Neural crest cell (in vitro differentiated cells): ENCODE measurements around the gene PRKG1. TPM values are rescaled to one million over a fixed set of nuclear protein-coding genes. Genes with fewer than 3 reads are reported as not detected.

Experiments
- DNase-seq: peaks from one replicate; pipeline ENCODE4 v3.0.0; 2021; ENCODE audit warnings: low read depth, mixed read lengths, low spot score
- H3K27ac Mint-ChIP-seq: one replicate; pipeline ENCODE4 v1.8.0; 2021; ENCODE audit warnings: mild to moderate bottlenecking, mixed read lengths; ENCODE audit not compliant: unreplicated experiment
- H3K27me3 Mint-ChIP-seq: 2 replicates; pipeline ENCODE4 v1.8.0; 2021; ENCODE audit warnings: low read depth, mild to moderate bottlenecking, mixed read lengths
- H3K36me3 Mint-ChIP-seq: 2 replicates; pipeline ENCODE4 v1.8.0; 2021; ENCODE audit warnings: low read depth, mild to moderate bottlenecking, mixed read lengths
- H3K4me1 Mint-ChIP-seq: 2 replicates; pipeline ENCODE4 v1.8.0; 2021; ENCODE audit warnings: mixed read lengths
- H3K4me3 Mint-ChIP-seq: one replicate; pipeline ENCODE4 v1.8.0; 2021; ENCODE audit warnings: mild to moderate bottlenecking, mixed read lengths
- H3K9me3 Mint-ChIP-seq: 2 replicates; pipeline ENCODE4 v1.8.0; 2021; ENCODE audit warnings: mixed read lengths
- CTCF ChIP-seq: fragments of 200-600 bp; sonication (generic); conservative IDR thresholded peaks from 2 replicates; pipeline ENCODE4 v1.5.0; 2021; ENCODE audit warnings: antibody characterized with exemption, mild to moderate bottlenecking
- total RNA-seq: library from RNA; stranded (reverse); gene quantifications from 2 replicates; pipeline ENCODE4 v1.2.1, GENCODE V29; 2021

PRKG1 gene
- total RNA-seq, 1 donor from 2014 or later = 4.4 TPM

- peak overlapping the region; percentile 15 for H3K27ac Mint-ChIP-seq
- TF ChIP-seq CTCF = no peak
- no peaks in the 10 kb centered on the region for H3K27me3 Mint-ChIP-seq
- no peaks in the 10 kb centered on the region for H3K9me3 Mint-ChIP-seq
- no peak overlapping the region for H3K4me3 Mint-ChIP-seq
- DNase-seq = no peak
- peaks cover 9% of the 10 kb centered on the region for H3K4me1 Mint-ChIP-seq
- H3K36me3 Mint-ChIP-seq = no peaks in the 10 kb centered on the region
These were observed 140.2 kb downstream of the PRKG1 start for GRCh38 chr10:51214207-51215196.

- no peak for DNase-seq
- TF ChIP-seq CTCF = no peak
- H3K4me1 Mint-ChIP-seq = peaks cover 9% of the 10 kb centered on the region
- no peak overlapping the region for H3K27ac Mint-ChIP-seq
- no peak overlapping the region for H3K4me3 Mint-ChIP-seq
- H3K9me3 Mint-ChIP-seq = no peaks in the 10 kb centered on the region
- no peaks in the 10 kb centered on the region for H3K27me3 Mint-ChIP-seq
- no peaks in the 10 kb centered on the region for H3K36me3 Mint-ChIP-seq
These were observed 141.9 kb downstream of the PRKG1 start for GRCh38 chr10:51215951-51216834.

GRCh38 chr10:51217505-51217904 is 143.2 kb downstream of the PRKG1 start:
- no peak for TF ChIP-seq CTCF
- no peaks in the 10 kb centered on the region for H3K36me3 Mint-ChIP-seq
- no peak overlapping the region for H3K27ac Mint-ChIP-seq
- no peaks in the 10 kb centered on the region for H3K9me3 Mint-ChIP-seq
- H3K4me1 Mint-ChIP-seq = peaks cover 9% of the 10 kb centered on the region
- no peaks in the 10 kb centered on the region for H3K27me3 Mint-ChIP-seq
- DNase-seq = no peak
- no peak overlapping the region for H3K4me3 Mint-ChIP-seq

- no peak overlapping the region for H3K4me3 Mint-ChIP-seq
- no peaks in the 10 kb centered on the region for H3K9me3 Mint-ChIP-seq
- no peak for TF ChIP-seq CTCF
- H3K36me3 Mint-ChIP-seq = no peaks in the 10 kb centered on the region
- DNase-seq = no peak
- no peak overlapping the region for H3K27ac Mint-ChIP-seq
- H3K27me3 Mint-ChIP-seq = no peaks in the 10 kb centered on the region
- no peaks in the 10 kb centered on the region for H3K4me1 Mint-ChIP-seq
These were observed 150.4 kb downstream of the PRKG1 start for GRCh38 chr10:51224671-51225161.

GRCh38 chr10:51227897-51228713 is 153.8 kb downstream of the PRKG1 start:
- no peaks in the 10 kb centered on the region for H3K4me1 Mint-ChIP-seq
- no peak overlapping the region for H3K4me3 Mint-ChIP-seq
- H3K27ac Mint-ChIP-seq = no peak overlapping the region
- DNase-seq = no peak
- no peaks in the 10 kb centered on the region for H3K36me3 Mint-ChIP-seq
- H3K27me3 Mint-ChIP-seq = no peaks in the 10 kb centered on the region
- no peak for TF ChIP-seq CTCF
- no peaks in the 10 kb centered on the region for H3K9me3 Mint-ChIP-seq
